CD1c-positive myeloid dendritic cell (primary cell): ENCODE results near the gene CD320.
"Not testable (repeated sequence)": the region's sequence is repeated elsewhere in the genome, so short reads cannot be mapped to it uniquely, and the experiment has no call there.

ENCODE experiments used
- DNase-seq: peaks from one replicate; pipeline ENCODE4 v3.0.0-alpha.2; 2016; ENCODE audit errors: extremely low spot score

The CD320 gene

DNA sequence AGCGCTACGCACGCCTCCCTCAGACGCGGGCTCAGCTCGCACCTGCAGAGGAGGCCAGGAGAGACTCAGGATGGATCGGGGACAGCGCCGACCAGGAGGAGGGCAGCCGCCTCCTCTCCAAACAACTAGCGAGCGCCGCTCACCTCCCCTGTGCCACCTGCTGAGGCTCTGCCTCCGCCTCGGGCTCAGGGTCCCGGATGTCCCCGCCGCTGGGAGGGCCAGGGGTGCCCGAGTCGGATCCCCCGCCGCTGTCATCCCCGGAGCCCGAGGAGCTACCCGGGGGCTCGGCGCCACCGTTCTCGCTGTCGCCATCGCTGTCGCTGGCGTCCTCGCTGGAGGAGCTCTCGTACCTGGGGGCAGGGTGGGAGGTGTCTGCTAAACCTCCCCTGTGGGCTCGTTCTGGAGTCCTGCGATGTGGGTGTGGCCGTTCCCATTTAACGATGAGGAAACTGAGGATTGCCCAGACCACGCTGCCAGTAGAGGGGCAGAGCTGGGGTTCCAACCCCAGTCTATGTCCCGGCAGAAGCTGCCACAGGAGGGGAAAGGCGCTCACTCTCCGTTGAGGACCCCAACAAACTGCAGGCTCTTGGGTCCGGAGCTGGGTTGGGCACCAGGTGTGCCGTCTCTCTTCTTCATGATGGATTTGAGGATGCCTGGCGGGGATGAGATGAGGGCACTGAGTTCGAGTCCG lies 25.8 kb upstream of the CD320 start:
- DNase-seq, result no peak

DNA sequence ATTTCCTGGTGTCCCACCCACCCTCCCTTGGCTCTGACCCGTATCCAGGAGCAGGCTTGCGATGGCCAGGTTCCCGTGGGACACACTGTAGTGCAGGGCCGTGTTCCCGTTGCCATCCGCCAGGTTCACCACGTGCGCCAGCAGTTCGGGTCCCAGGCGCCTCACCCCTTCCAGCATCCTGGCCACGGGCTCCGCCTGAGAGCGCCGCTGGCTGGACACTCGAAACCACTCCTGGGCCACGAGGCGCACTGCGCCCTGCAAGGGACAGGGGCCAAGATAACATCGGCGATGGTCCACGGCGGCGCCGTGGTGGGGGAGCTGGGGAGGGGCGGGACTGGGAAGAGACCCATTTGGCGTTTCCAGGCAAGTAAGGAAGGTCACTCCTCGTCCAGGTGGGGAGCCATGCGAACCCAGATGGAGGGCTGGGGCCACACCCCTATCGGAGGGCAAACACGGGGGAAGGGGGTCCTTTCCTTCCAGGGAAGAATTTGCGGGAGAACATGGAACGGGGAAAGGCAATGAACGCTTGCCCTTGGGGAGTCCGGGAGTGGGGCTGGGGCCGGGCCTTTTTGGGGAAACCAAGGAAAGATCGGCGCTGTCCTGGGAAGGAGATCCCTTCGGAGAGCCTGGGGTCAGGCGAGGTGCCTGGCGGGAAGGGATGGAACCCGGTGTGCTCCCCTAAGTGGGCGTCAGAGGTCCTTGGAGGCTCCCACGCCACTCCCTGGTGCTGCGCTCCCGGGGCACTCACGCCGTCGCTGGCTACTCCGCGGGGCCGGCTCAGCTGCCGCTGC lies 25.0 kb upstream of the CD320 start:
- no peak for DNase-seq

DNA sequence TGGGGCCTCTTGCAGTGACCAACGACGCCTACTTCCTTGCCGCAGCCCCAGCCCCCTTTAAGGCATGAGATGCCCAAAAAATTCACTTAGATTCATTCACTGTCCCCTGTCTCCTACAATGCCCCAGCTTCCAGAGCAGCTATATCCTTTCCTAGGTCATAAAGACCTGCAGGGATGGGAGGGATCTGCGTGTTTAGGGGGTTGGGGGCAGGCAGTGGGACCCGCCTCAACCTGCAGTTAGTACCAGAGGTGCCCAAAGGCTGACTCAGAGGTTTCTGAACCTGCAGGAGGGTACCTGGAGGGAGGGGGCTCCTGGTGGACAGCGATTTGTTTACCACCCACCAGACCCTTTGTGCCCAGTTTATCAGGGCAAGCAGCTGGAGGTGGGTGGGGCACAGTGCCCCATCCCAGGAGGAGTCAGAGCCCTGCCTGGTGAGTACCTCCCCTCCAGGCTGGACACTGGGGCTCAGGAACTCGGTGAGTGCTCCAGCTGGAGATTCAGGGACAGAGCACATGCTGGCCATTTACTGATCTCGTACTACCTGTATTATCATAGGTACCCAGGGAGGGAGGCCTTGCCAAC lies 23.2 kb upstream of the CD320 start:
- DNase-seq, result no peak

DNA sequence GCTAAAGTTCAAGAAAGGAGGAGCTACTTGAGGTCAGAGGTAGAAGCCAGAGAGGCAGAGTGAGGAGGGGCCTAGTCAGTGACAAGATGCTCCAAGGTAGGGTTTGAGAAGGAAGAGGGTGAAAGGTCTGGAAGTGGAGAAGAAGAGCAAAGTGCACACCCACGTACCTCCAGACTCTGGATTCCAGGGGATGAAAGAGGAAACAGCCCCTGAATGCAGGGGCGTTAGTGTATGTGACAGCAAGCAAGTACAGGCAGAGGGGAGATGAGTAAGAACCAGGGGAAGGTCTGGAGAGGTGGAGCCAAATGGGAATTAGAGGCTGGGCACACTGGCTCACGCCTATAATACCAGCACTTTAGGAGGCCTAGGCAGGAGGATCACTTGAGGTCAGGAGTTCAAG lies 21.8 kb upstream of the CD320 start:
- DNase-seq, result peak; percentile 76

DNA sequence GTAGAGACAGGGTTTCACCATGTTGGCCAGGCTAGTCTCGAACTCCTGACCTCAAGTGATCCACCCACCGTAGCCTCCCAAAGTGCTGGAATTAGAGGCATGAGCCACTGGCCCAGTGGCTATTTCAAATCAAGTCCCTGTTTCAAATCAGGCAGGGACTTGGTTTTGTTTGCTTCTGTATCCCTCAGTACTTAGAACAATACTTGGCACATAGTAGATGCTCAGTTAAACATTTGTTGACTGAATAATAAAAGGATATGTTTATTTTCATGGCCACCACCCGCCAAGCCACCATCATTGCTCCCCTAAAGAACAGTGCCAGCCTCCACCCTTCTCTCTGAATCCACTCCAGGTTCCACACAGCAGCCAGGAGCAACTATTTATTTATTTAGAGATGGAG lies 17.3 kb upstream of the CD320 start:
- DNase-seq, result no peak

DNA sequence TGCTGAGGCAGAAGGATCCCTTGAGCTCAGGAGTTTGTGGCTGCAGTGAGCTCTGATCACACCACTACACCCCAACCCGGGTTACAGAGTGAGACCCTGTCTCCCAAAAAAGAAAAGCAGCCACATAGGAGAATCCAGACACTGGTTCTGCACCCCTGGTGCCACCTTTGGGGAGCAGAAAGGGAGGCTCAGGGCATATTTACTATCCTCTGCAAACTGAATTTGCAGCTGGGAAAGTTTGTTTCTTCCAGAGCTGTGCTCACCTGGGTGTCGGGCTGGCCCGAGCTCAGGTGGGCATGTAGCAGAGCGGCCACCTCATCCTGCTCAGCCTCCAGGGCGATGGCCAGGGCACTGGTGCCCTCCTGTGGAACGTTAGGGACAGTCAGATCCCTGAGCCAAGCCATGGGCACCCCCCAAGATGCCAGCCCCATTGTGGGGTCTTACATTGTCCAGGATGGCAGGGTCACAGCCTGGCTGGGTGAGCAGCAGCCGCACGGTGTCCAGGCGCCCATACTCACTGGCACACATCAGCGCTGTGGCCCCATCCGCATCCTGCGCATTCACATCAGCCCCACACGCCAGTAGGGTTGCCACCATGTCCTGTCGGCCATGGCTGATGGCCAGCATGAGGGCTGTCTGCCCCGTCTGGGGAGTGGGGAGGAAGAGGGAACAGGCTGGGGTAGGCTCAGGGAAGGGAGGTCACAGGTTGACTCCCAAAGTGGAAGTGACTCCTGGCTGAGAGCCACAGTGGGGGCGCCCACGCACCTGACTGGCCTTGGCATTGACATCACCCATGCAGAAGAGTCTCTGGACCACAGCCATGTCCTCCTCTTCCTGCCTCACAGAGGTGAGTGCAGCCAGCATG lies 16.3 kb upstream of the CD320 start:
- DNase-seq, result peak; percentile 60

DNA sequence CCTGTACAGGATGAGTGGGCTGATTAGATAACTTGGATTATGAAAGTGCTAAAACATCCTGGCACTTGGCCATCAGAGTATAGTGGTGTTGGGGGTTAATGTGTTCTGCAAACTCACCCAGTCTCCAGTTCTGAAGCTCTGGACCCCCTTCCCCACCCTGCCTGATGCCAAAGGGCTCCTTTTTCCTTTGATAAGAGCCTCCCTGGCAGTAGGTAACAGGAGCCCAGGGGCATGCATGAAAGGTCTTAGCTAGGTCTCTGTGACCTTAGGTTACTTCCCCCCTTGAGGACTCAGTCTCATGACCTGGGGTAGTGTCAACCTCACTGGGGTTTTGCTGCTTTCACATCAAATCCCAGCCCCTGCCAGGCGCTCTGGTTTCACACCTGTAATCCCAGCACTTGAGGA lies 15.6 kb upstream of the CD320 start:
- no peak for DNase-seq

DNA sequence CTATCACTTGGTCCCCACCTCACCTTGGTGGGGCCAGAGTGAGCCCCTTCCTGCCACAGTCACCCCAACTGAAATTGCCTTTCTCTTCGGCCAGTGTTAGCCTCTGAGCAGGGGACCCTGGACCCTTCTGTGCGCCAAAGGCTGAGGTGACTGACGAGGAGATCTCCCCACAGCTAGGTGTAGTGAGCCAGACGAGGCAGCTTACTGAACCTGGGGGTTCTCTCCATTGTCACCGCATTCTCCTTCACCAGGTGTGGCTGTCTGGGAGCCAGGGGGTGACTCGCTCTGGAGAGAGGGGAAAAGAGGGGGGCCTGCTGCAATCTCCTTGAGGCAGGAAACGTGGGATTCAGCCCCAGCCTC lies 14.5 kb upstream of the CD320 start:
- DNase-seq, result no peak

DNA sequence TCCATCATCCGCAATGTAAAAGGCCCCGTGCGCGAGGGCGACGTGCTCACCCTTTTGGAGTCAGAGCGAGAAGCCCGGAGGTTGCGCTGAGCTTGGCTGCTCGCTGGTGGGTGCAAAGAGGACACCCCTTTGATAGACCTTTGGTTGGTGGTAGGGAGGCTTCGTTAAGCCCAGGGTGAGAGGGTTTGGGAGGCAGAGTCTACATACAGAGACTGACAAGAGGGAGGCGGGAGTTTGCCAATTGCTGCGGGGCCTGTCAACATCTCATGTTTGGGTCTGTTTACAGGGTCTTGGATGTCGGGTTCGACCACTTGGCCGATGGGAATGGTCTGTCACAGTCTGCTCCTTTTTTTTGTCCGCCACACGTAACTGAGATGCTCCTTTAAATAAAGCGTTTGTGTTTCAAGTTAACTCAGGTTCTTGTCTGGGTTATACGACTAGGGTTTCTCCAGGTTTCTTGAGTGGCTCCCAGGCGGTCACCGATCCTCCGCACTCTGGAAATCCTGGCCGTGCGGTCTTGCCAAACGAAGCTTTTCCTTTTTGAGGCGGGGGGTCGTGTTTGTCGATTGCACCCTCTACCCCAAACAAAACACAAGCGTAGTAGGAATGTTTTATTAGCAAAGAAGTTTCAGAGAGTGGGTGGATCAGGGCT lies 14.0 kb upstream of the CD320 start:
- no peak for DNase-seq

DNA sequence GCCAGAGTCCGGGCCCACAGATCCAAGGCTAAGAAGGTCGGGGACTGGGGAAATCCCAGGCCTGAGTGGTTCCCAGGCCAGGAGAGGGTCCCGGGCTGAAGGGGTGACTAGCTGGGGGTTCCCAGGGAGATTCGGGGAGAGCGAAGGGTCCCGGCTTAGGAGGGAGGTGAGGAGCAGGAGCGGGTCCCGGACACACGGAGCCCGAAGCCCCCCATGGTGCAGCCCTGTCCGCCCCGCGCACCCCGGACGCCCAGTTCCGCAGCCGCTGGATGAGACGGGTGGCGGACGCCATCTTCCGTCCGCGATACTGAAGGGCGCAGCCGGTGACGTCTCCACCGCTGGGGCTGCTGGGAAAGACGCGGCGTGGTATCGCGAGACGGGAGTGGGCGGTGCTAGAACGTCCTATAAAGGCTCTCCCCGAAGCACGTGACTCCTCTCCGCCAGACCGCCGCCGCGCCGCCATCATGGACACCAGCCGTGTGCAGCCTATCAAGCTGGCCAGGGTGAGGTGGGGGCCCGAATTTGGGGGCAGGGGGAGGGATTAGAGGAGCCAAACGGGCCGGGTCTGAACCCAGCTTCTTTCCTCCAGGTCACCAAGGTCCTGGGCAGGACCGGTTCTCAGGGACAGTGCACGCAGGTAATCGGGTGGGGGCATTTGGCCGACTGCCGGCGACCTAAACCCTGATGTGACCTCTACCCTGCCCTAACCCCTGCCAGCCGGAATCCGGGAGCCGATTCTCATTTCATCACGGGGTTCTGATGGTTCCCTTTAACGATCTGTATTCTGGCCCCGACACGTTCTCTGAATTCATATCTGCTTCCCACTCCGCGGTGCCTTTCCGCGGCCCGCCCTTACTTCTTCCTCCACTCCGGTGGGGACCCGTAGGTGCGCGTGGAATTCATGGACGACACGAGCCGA lies 13.2 kb upstream of the CD320 start, which contains the start of the genes NDUFA7 and RPS28:
NDUFA7 (minus strand) TSS at position 309 of the 919 bp plus-strand sequence; CDS start at position 292, 17 bp downstream.
RPS28 (plus strand) TSS at position 430 of the 919 bp plus-strand sequence; CDS start at position 465, 35 bp downstream.
- peak; percentile 99 for DNase-seq

DNA sequence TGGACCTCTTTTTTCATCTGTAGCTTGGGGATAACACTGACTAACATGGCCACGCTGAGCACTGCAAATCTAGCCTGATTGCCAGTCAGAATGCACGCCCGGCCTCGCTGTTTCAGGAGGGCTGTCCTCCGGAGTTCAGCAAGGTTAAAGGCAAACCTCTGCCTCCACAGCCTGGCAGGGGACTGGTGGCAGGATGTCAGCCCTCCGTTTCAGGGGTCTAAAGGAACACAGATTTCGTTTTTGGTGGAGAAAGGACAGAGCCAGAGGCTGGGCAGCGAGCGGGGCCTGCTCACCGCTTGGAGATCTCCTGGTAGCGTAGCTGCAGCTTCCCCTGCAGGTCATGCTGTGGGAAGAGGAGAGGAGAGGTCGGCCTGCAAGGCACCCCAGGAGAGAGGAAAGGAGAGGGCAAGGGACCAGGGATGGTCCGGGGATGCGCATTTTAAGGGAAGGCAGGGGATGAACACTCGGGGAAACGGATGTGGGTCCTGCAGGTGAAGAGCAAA lies 12.5 kb upstream of the CD320 start:
- no peak for DNase-seq

DNA sequence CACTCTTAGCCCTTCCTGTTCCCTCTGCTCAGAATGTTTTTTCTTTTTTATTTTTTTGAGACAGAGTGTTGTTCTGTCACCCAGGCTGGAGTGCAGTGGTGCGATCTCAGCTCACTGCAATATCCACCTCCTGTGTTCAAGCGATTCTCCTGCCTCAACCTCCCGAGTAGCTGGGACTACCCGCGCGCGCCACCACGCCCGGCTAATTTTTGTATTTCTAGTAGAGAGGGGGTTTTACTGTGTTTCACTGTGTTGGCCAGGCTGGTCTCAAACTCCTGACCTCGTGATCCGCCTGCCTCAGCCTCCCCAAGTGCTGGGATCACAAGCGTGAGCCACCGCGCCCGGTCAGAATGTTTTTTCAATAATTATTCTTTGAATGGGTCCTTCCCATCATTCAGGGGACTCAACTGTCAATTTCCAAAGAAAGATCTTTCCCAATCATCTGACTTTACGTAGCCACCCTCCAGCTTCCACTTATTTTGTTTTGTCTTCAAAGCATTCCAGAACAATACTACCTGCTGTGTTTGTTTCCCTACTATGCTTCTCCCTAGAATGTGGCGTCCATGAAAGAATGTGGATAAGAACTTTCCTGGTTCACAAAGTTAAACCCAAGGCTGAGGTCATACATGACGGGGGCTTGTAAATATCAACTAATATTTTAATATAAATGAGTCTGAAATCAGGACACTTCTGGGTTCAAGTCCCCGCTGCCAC lies 11.8 kb upstream of the CD320 start:
- DNase-seq, result no peak

DNA sequence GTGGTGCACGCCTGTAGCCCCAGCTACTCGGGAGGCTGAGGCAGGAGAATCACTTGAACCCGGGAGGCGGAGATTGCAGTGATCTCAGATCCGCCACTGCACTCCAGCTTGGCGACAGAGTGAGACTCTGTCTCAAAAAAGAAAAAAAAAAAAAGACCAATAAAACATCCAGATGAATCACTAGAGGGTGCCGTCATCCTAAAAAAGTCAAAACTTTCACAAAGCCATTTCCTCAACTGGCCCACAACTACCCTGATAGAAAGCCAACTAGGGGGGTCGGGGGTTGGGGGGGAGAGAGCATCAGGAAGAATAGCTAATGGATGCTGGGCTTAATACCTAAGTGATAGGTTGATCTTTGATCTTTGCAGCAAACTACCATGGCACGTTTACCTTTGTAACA lies 10.7 kb upstream of the CD320 start:
- not testable (repeated sequence) for DNase-seq

DNA sequence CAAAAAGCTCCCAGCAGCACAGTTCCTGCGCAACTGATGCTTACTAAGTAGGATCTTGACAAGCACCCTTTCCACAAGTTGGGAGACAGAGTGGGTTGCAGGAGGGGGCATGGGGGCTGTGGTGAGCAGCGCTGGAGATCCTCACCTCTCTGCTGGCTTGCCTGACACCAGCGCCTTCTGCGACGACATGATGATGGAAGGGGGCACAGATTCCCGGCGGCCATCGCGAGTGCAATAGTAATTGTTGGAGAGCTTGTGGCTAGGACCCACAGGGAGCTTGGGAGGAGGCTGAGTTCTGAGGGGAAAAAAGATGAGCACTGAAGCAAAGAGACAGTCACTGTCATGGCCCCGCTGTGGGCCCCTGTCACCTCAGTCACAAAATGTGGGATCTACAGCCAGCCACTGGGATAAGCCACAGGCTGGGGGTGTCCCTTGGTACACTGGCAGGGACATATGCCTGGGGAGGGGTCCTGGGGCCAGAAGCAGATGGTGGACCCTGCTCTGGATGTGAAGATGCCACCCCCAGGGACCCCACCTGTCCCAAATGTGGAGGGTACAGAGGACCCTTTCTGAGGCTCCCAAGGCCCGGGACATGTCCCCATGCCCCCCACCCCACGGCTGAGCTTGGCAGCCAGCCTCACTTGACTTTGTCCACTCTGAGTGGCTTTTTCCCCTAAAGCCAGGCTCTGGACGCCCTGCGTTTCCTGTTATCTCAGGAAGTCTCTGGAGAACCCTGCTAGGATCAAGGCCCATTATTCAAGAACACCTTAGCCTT lies 8.4 kb upstream of the CD320 start:
- no peak for DNase-seq

DNA sequence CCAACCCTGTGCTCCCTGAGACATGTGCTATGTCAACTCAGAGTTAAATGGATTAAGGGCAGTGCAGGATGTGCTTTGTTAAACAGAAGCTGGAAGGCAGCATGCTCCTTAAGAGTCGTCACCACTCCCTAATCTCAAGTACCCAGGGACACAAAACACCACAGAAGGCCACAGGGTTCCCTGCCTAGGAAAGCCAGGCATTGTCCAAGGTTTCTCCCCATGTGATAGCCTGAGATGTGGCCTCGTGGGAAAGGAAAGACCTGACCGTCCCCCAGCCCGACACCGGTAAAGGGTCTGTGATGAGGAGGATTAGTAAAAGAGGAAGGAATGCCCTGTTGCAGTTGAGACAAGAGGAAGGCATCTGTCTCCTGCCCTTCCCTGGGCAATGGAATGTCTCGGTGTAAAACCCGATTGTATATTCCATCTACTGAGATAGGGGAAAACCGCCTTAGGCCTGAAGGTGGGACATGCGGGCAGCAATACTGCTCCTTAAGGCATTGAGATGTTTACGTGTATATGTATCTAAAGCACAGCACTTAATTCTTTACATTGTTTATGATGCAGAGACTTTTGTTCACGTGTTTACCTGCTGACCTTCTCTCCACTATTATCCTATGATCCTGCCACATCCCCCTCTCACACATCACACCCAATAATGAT lies 7.0 kb upstream of the CD320 start:
- DNase-seq, result not testable (repeated sequence)

DNA sequence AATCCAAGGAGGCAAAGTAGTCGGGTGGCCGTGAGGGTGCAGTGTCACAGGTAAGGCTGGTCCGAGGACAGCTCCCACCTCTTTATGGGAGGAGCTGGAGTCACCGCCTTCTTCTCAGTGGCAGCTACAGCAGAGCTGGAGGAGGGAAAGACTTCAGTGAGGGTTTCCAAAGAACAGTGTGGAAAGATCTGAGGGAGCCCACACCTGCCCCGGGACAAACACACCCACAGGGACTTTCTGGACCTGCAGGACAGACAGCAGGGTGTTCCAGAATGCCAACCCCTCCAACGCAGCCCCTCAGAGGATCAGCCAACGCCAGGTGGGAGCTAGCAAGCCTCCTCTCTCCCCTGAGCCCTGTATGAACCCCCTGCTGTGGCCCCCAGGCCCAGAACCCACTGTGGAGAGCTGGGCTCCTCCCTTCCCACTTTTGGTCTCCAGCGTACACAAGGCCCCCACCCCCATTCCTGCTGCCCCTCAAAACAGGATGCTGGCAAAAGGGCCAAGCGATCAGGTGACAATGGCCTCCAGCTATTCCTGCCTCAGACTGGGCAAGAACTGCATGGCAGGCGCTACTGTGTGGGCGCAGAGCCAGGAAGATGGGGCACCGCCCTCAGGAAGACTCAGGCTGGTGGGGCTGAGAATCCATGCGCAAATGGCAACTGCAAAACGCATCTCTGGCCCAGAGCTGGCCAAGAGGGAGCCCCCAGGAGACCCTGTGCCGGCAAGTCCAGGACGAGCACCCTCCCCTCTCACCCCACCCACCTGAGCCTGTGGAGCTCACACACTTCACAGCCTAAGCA lies 3.5 kb upstream of the CD320 start:
- no peak for DNase-seq

DNA sequence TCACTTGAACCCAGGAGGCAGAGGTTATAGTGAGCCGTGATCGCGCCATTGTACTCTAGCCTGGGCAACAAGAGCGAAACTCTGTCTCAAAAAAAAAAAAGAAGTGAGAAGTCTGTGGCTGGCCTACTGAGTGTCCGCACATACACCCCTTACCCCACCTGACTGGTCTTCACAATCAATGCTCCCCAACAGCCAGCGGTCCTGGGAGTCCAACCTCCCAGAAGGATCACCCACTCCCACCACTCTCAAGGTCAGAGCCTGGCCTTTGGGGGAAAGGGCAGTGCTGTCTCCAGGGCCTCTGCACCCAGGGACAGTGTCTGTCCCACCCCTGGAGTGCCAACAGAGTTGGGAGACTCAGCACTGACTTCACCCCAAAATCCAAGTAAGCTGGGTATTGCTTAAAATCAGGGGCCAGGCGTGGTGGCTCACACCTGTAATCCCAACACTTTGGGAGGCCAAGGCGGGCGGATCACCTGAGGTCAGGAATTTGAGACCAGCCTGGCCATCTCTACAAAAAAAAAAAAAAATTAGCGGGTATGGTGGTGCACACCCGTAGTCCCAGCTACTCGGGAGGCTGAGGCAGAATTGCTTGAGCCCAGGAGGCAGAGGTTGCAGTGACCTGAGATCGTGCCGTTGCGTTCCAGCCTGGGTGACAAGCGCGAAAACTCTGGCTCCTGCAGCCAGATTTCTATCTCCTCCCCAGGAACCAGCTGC lies 2.3 kb upstream of the CD320 start:
- DNase-seq, result no peak
